Suppressor macrophage (primary cell): ENCODE measurements around the gene ZNF736.
"Not testable (repeated sequence)": the region's sequence is repeated elsewhere in the genome, so short reads cannot be mapped to it uniquely, and the experiment has no call there.

Experiments
- DNase-seq, 4 experiments: peaks; one replicate each; pipeline ENCODE4 v3.0.0-alpha.2; 2020 to 2022
- total RNA-seq, 17 experiments: gene quantifications; one replicate each; lab custom pipeline; 2026; ENCODE audit warnings: mixed read lengths in 6 of 17, inconsistent platforms in 3 of 17; lab: John Stamatoyannopoulos, UW

ZNF736 gene
- 6.8 to 60.1 (median 26.4) reads per million in 17 experiments for total RNA-seq

GRCh38 chr7:64313740-64314491, at the start of gene ZNF736:
ZNF736 (plus strand) TSS chr7:64313961; CDS start chr7:64314151, 190 bp downstream.
- DNase-seq, result peak; percentile 93 to 96 (median 96)

GRCh38 chr7:64266341-64266919, 47.3 kb upstream of the ZNF736 start:
- no peak for DNase-seq

- DNase-seq, result no peak
Measured at GRCh38 chr7:64277630-64278029, 36.1 kb upstream of the ZNF736 start.

- DNase-seq, result no peak
Measured at GRCh38 chr7:64294701-64295420, 18.9 kb upstream of the ZNF736 start.

- not testable (repeated sequence) for DNase-seq
Measured at GRCh38 chr7:64297418-64297817, 16.3 kb upstream of the ZNF736 start.

- DNase-seq, result no peak
Measured at GRCh38 chr7:64300641-64301405, 12.9 kb upstream of the ZNF736 start.

- DNase-seq, result peak; percentile 95 to 97 (median 96)
Measured at GRCh38 chr7:64307254-64308015, 6.3 kb upstream of the ZNF736 start.

- DNase-seq, result no peak
Measured at GRCh38 chr7:64308016-64308270, 5.8 kb upstream of the ZNF736 start.

- no peak for DNase-seq
Measured at GRCh38 chr7:64310426-64310825, 3.3 kb upstream of the ZNF736 start.

GRCh38 chr7:64312826-64313225, 935 bp upstream of the ZNF736 start:
- DNase-seq, result no peak

GRCh38 chr7:64314566-64314965, 805 bp downstream of the ZNF736 start:
- DNase-seq, result no peak

- DNase-seq, result not testable (repeated sequence)
Measured at GRCh38 chr7:64316031-64316742, 2.4 kb downstream of the ZNF736 start.

- DNase-seq, result no peak
Measured at GRCh38 chr7:64320547-64321513, 7.1 kb downstream of the ZNF736 start.

- not testable (repeated sequence) for DNase-seq
Measured at GRCh38 chr7:64324166-64324565, 10.4 kb downstream of the ZNF736 start.

GRCh38 chr7:64348713-64349210, 35.0 kb downstream of the ZNF736 start:
- DNase-seq, result not testable (repeated sequence)

GRCh38 chr7:64359543-64359942, 45.8 kb downstream of the ZNF736 start:
- DNase-seq, result peak in 1 of 4 experiments; percentile 7

GRCh38 chr7:64371116-64371515, 57.4 kb downstream of the ZNF736 start:
- no peak for DNase-seq

- DNase-seq, result no peak
Measured at GRCh38 chr7:64373017-64373416, 59.3 kb downstream of the ZNF736 start.

- DNase-seq, result no peak
Measured at GRCh38 chr7:64400401-64400800, 86.6 kb downstream of the ZNF736 start.
